Ascending aorta (tissue), 2 donors: Measurements from ENCODE around the gene ACOXL. TPM values are rescaled to one million over a fixed set of nuclear protein-coding genes. Genes with fewer than 3 reads are reported as not detected.
"Not testable (repeated sequence)": the region's sequence is repeated elsewhere in the genome, so short reads cannot be mapped to it uniquely, and the experiment has no call there.

Experiments used
- DNase-seq, 2 donors: peaks; one replicate each; pipeline ENCODE4 v3.0.0-alpha.2; 2019; ENCODE audit warnings: low spot score in 2 of 2
- H3K27ac ChIP-seq, 2 donors: fragments of 200-600 bp; sonication (generic); one replicate each; pipeline ENCODE4 v1.5.1; 2016 to 2017; ENCODE audit warnings: mild to moderate bottlenecking in 1 of 2
- H3K27me3 ChIP-seq: fragments of 200-600 bp; sonication (generic); one replicate; pipeline ENCODE4 v1.5.1; 2017
- H3K36me3 ChIP-seq, 2 donors: fragments of 200-600 bp; sonication (generic); one replicate each; pipeline ENCODE4 v1.5.1; 2016
- H3K4me1 ChIP-seq, 2 donors: fragments of 200-600 bp; sonication (generic); one replicate each; pipeline ENCODE4 v1.5.1; 2016 to 2017; ENCODE audit warnings: mild to moderate bottlenecking in 1 of 2
- H3K4me3 ChIP-seq, 2 donors: fragments of 200-600 bp; sonication (generic); one replicate each; pipeline ENCODE4 v1.5.1; 2016 to 2017; ENCODE audit warnings: mild to moderate bottlenecking in 1 of 2
- H3K9me3 ChIP-seq, 2 donors: fragments of 200-600 bp; sonication (generic); one replicate each; pipeline ENCODE4 v1.5.1; 2016
- intact Hi-C: fragments of 100-400 bp; cut with DNase I; formaldehyde crosslinking; loops from one replicate; pipeline ENCODE4 v1.15.1; 2023
- total RNA-seq: library from RNA; depleted of rRNA; stranded (reverse); fragments of >200 nt; gene quantifications from one replicate; pipeline ENCODE4 v1.1.0, GENCODE V29; 2016
- TF ChIP-seq, protein P1 (sequence below), 3 experiments: fragments of 200-600 bp in 2 of 3; fragments of 450-650 bp in 1 of 3; sonication (generic) in 2 of 3; IDR thresholded peaks; one replicate each; pipeline ENCODE4 v1.5.1; 2016 to 2019; ENCODE audit warnings: antibody characterized with exemption in 3 of 3, mild to moderate bottlenecking in 1 of 3, moderate library complexity in 1 of 3

ACOXL gene
- total RNA-seq, 1 donor from 2014 or later = not detected

GRCh38 chr2:110852541-110853263, 120.3 kb downstream of the ACOXL start:
- Histone ChIP-seq H3K27ac (no peak overlapping the region), H3K4me3 (no peak overlapping the region), H3K36me3 (no peaks in the 10 kb centered on the region), H3K9me3 (no peaks in the 10 kb centered on the region), H3K27me3 (no peaks in the 10 kb centered on the region), H3K4me1 (no peaks in the 10 kb centered on the region)
- intact Hi-C loops = no loop called here
- peak in 1 of 2 donors; percentile 41 for DNase-seq
- TF ChIP-seq, protein P1, sequence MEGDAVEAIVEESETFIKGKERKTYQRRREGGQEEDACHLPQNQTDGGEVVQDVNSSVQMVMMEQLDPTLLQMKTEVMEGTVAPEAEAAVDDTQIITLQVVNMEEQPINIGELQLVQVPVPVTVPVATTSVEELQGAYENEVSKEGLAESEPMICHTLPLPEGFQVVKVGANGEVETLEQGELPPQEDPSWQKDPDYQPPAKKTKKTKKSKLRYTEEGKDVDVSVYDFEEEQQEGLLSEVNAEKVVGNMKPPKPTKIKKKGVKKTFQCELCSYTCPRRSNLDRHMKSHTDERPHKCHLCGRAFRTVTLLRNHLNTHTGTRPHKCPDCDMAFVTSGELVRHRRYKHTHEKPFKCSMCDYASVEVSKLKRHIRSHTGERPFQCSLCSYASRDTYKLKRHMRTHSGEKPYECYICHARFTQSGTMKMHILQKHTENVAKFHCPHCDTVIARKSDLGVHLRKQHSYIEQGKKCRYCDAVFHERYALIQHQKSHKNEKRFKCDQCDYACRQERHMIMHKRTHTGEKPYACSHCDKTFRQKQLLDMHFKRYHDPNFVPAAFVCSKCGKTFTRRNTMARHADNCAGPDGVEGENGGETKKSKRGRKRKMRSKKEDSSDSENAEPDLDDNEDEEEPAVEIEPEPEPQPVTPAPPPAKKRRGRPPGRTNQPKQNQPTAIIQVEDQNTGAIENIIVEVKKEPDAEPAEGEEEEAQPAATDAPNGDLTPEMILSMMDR (IDR thresholded peaks at IDR 0.05) = no peak

DNA sequence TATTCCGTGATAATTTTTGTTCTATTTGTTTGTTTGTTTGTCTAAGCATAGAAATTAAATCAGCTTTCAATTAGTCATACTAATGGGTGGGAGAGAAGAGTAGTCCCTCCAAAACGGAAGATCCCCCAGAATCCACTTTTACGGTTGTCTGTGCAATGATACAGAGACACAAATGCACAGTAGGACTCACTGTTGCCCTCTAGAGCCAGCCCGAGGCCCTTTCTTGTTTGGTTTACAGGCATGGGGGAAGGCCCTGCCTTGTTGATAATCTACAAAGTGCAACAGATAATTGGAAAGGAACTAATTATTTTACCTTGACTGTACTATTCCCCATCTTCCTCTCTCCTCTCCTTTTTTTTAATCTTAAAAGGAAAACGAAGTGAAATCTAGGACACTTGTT, 121.1 kb downstream of the ACOXL start:
- H3K4me3 ChIP-seq = no peak overlapping the region
- no peaks in the 10 kb centered on the region for H3K4me1 ChIP-seq
- H3K27me3 ChIP-seq = no peaks in the 10 kb centered on the region
- intact Hi-C loops = no loop called here
- H3K36me3 ChIP-seq = no peaks in the 10 kb centered on the region
- DNase-seq = peak in 1 of 2 donors; percentile 56
- no peak overlapping the region for H3K27ac ChIP-seq
- H3K9me3 ChIP-seq = no peaks in the 10 kb centered on the region
- TF ChIP-seq, protein P1 (IDR thresholded peaks at IDR 0.05) = peak in 1 of 3 experiments; percentile 17

GRCh38 chr2:110853948-110854347, 121.6 kb downstream of the ACOXL start:
- DNase-seq = peak in 1 of 2 donors; percentile 40
- intact Hi-C loops = no loop called here

GRCh38 chr2:110854355-110855081, 122.1 kb downstream of the ACOXL start:
- Histone ChIP-seq H3K4me3 (no peak overlapping the region), H3K27me3 (no peaks in the 10 kb centered on the region), H3K27ac (no peak overlapping the region), H3K36me3 (no peaks in the 10 kb centered on the region), H3K9me3 (no peaks in the 10 kb centered on the region), H3K4me1 (no peaks in the 10 kb centered on the region)
- intact Hi-C loops = no loop called here
- TF ChIP-seq, protein P1 (IDR thresholded peaks at IDR 0.05) = no peak
- peak in 1 of 2 donors; percentile 46 for DNase-seq

More at GRCh38 chr2:110853948-110854347, 121.6 kb downstream of the ACOXL start:
- Histone ChIP-seq H3K4me1 (no peaks in the 10 kb centered on the region), H3K9me3 (no peaks in the 10 kb centered on the region), H3K27ac (no peak overlapping the region), H3K4me3 (no peak overlapping the region), H3K27me3 (no peaks in the 10 kb centered on the region), H3K36me3 (no peaks in the 10 kb centered on the region)
- TF ChIP-seq, protein P1 (IDR thresholded peaks at IDR 0.05) = no peak

- DNase-seq, H3K4me3 ChIP-seq, H3K36me3 ChIP-seq, H3K27ac ChIP-seq, intact Hi-C loops, H3K9me3 ChIP-seq, H3K27me3 ChIP-seq, H3K4me1 ChIP-seq: not testable (repeated sequence)
Observed at GRCh38 chr2:110855841-110856240, 123.5 kb downstream of the ACOXL start.

GRCh38 chr2:110858135-110858725, 125.9 kb downstream of the ACOXL start:
- no peak for DNase-seq
- TF ChIP-seq, protein P1 (IDR thresholded peaks at IDR 0.05) = no peak
- Histone ChIP-seq H3K4me3 (no peak overlapping the region), H3K36me3 (no peaks in the 10 kb centered on the region), H3K27me3 (no peaks in the 10 kb centered on the region), H3K4me1 (no peaks in the 10 kb centered on the region), H3K27ac (no peak overlapping the region), H3K9me3 (no peaks in the 10 kb centered on the region)
- intact Hi-C loops = no loop called here
